ENCODE data around the gene GNG8.

Gene GNG8

GRCh38 chr19:46611776-46612175 is 24.2 kb downstream of the GNG8 start:
- ChIA-PET POLR2A (interaction anchor here (0.6 to 3.2 kb wide), 6 partner anchors 11 to 106 kb away, joined by 3 to 39 read pairs (median 4); partner anchors contain the start of genes CALM3 and DACT3), CTCF (interaction anchor here (0.6 to 14.6 kb wide), 10 partner anchors 10 to 154 kb away, joined by 3 to 327 read pairs (median 3); partner anchors contain the start of gene DACT3)
- no peaks in the 10 kb centered on the region for H3K9me3 ChIP-seq (ENCODE audit: control insufficient read depth, insufficient read depth, low read depth, low read length)
- H3K36me3 ChIP-seq (ENCODE audit: control insufficient read depth in 2 of 2, insufficient read depth in 1 of 2, low read length in 2 of 2) = peaks cover 29 to 41% of the 10 kb centered on the region in 2 experiments
- no peak overlapping the region for H3K27ac ChIP-seq (ENCODE audit: extremely low read depth, low read depth, low read length)
- no peak overlapping the region for H3K4me3 ChIP-seq (ENCODE audit: low read depth, low read length)
- H3K4me1 ChIP-seq (ENCODE audit: control insufficient read depth, insufficient read depth, low read length) = no peaks in the 10 kb centered on the region
- TF ChIP-seq ELK4 (IDR thresholded peaks at IDR 0.05; ENCODE audit: borderline replicate concordance, low read depth, low read length) = no peak
- no peak for TF ChIP-seq ZNF600 (tag by site-specific recombination; IDR thresholded peaks at IDR 0.05)
- TF ChIP-seq GLI4 (tag by site-specific recombination; IDR thresholded peaks at IDR 0.05) = no peak
- no peak for TF ChIP-seq ZFP3 (tag by site-specific recombination; IDR thresholded peaks at IDR 0.05; ENCODE audit: low read depth)
- no peak for TF ChIP-seq PRDM2 (tag by site-specific recombination; IDR thresholded peaks at IDR 0.05; ENCODE audit: borderline replicate concordance)
- TF ChIP-seq ZNF18 (tag by site-specific recombination; IDR thresholded peaks at IDR 0.05) = no peak
- TF ChIP-seq ZNF585B (tag by site-specific recombination; IDR thresholded peaks at IDR 0.05) = no peak

GRCh38 chr19:46610851-46611770 is 24.9 kb downstream of the GNG8 start:
- H3K36me3 ChIP-seq (ENCODE audit: control insufficient read depth in 2 of 2, insufficient read depth in 1 of 2, low read length in 2 of 2) = peaks cover 33 to 47% of the 10 kb centered on the region in 2 experiments
- no peak for TF ChIP-seq ZNF426 (tag by site-specific recombination; IDR thresholded peaks at IDR 0.05)
- TF ChIP-seq KLF8 (tag by site-specific recombination; IDR thresholded peaks at IDR 0.05) = no peak
- no peak for TF ChIP-seq ZNF366 (tag by site-specific recombination; conservative IDR thresholded peaks at IDR 0.05)
- no peak for TF ChIP-seq INSM2 (tag by site-specific recombination; IDR thresholded peaks at IDR 0.05)
- TF ChIP-seq ZNF121 (tag by site-specific recombination; IDR thresholded peaks at IDR 0.05) = peak; percentile 94
- no peak for TF ChIP-seq GFI1B (tag by site-specific recombination; IDR thresholded peaks at IDR 0.05)
- TF ChIP-seq ZNF223 (tag by site-specific recombination; IDR thresholded peaks at IDR 0.05) = no peak
- no peak for TF ChIP-seq HIC1 (tag by site-specific recombination; IDR thresholded peaks at IDR 0.05)
- TF ChIP-seq ZNF391 (tag by site-specific recombination; IDR thresholded peaks at IDR 0.05; ENCODE audit: borderline replicate concordance, low read depth) = no peak
- no peak for TF ChIP-seq ZNF10 (tag by site-specific recombination; IDR thresholded peaks at IDR 0.05)
- no peak for TF ChIP-seq ZNF449 (tag by site-specific recombination; IDR thresholded peaks at IDR 0.05)

More at GRCh38 chr19:46610851-46611770, 24.9 kb downstream of the GNG8 start:
- POLR2A ChIA-PET = interaction anchor here (0.6 to 3.2 kb wide), 6 partner anchors 10 to 107 kb away, joined by 3 to 39 read pairs (median 4); partner anchors contain the start of genes CALM3 and DACT3
- no peak overlapping the region; the same call in 1 of the 2 replicates for H3K27ac ChIP-seq (ENCODE audit: extremely low read depth, low read depth, low read length)
- no peaks in the 10 kb centered on the region for H3K4me1 ChIP-seq (ENCODE audit: control insufficient read depth, insufficient read depth, low read length)
- CTCF ChIA-PET = interaction anchor here (0.6 to 14.6 kb wide), 12 partner anchors 9 to 154 kb away, joined by 3 to 327 read pairs (median 3); partner anchors contain the start of gene DACT3
- no peak overlapping the region for H3K4me3 ChIP-seq (ENCODE audit: low read depth, low read length)
- H3K9me3 ChIP-seq (ENCODE audit: control insufficient read depth, insufficient read depth, low read depth, low read length) = no peaks in the 10 kb centered on the region

Measured in HEK293 (cell line).